Stimulated activated CD4-positive, alpha-beta T cell treated with anti-CD3 and anti-CD28 coated beads, Interleukin-4, amount 100 ng/mL, for 1 hour (primary cell): ENCODE results near the gene IGFN1.
"Not testable (repeated sequence)": the region's sequence is repeated elsewhere in the genome, so short reads cannot be mapped to it uniquely, and the experiment has no call there.

Experiments used
- DNase-seq: peaks from one replicate; pipeline ENCODE4 v3.0.0-alpha.2; 2020

The IGFN1 gene

GRCh38 chr1:201190624-201191051 lies at the start of gene IGFN1:
Gene IGFN1, plus strand, starts transcription at chr1:201190824. Its CDS starts 2,470 bp downstream, at chr1:201193294.
- DNase-seq: no peak

GRCh38 chr1:201140941-201141260 lies 49.7 kb upstream of the IGFN1 start:
- no peak for DNase-seq

GRCh38 chr1:201141418-201141817 lies 49.2 kb upstream of the IGFN1 start:
- no peak for DNase-seq

GRCh38 chr1:201142011-201142848 lies 48.4 kb upstream of the IGFN1 start:
- no peak for DNase-seq

GRCh38 chr1:201142849-201143725 lies 47.5 kb upstream of the IGFN1 start:
- no peak for DNase-seq

- no peak for DNase-seq
Observed at GRCh38 chr1:201143726-201144635, 46.6 kb upstream of the IGFN1 start.

GRCh38 chr1:201144701-201145100 lies 45.9 kb upstream of the IGFN1 start:
- no peak for DNase-seq

GRCh38 chr1:201145132-201145531 lies 45.5 kb upstream of the IGFN1 start:
- DNase-seq: no peak

GRCh38 chr1:201145816-201146215 lies 44.8 kb upstream of the IGFN1 start:
- DNase-seq: no peak

GRCh38 chr1:201146626-201147390 lies 43.8 kb upstream of the IGFN1 start:
- DNase-seq: no peak

GRCh38 chr1:201147396-201148015 lies 43.1 kb upstream of the IGFN1 start:
- DNase-seq: no peak

GRCh38 chr1:201149400-201149799 lies 41.2 kb upstream of the IGFN1 start:
- no peak for DNase-seq

GRCh38 chr1:201153474-201154388 lies 36.9 kb upstream of the IGFN1 start:
- no peak for DNase-seq

GRCh38 chr1:201154389-201155165 lies 36.0 kb upstream of the IGFN1 start, which contains the start of gene TMEM9:
Gene TMEM9, minus strand, starts transcription at chr1:201154474. Its CDS starts 551 bp downstream, at chr1:201153923.
- peak; percentile 99 for DNase-seq

- DNase-seq: no peak
Observed at GRCh38 chr1:201155354-201155753, 35.3 kb upstream of the IGFN1 start.

GRCh38 chr1:201156346-201156745 lies 34.3 kb upstream of the IGFN1 start:
- no peak for DNase-seq

GRCh38 chr1:201156819-201157218 lies 33.8 kb upstream of the IGFN1 start:
- no peak for DNase-seq

GRCh38 chr1:201157949-201158348 lies 32.7 kb upstream of the IGFN1 start:
- DNase-seq: no peak

- not testable (repeated sequence) for DNase-seq
Observed at GRCh38 chr1:201163036-201163435, 27.6 kb upstream of the IGFN1 start.
